ENCODE measurements around the gene CDH23. TPM values are rescaled to one million over a fixed set of nuclear protein-coding genes. Genes with fewer than 3 reads are reported as not detected.

Gene CDH23
- total RNA-seq, 1 donor from 2014 or later = 4.5 TPM

- no peak overlapping the region for H3K27ac ChIP-seq (replicated peaks)
Measured at GRCh38 chr10:71375952-71376351, 20.8 kb upstream of the CDH23 start.

DNA sequence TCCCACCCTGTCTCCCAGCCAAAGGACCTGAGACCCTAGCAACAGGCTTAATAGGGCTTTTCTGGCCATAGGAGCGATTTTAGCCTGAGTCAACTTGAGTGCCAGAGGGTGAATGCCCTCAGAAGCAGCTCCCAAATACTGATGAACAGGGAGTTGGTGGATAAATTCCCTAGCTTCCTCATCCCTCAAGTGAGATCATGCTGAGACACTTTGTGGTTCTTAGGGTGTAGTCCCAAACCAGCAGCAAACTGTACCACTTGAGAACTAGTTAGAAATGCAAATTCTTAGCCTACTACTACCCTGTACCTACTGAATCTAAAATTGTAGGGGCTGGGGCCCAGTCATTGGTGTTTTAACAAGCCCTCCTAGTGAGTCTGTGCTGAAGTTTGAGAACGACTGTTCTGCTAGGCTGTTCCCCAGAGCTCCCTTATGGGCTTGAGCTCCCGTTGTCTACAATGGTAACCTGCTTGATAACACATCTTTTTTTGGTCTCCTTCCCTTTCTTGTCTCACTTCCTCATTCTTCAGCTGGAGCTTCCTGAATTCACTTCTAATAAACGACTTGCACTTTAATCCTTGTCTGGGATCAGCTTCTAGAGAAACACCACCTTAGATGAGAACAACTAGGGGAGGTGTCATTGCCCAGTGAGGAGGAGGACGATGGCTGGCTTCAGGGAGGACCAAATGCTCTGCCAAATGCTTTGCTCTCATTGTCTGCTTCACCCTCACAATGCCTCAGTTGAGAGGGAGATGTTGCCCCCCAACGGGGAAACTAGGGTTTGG, 18.2 kb upstream of the CDH23 start:
- H3K9me3 ChIP-seq (replicated peaks) = no peaks in the 10 kb centered on the region
- H3K27ac ChIP-seq (replicated peaks) = peak overlapping the region; percentile 89
- no peak overlapping the region for H3K4me3 ChIP-seq
- no peak for DNase-seq
- intact Hi-C loops (cut with micrococcal nuclease) = no loop called here
- peaks cover 13% of the 10 kb centered on the region for H3K4me1 ChIP-seq
- TF ChIP-seq CTCF (IDR thresholded peaks at IDR 0.05; ENCODE audit: borderline replicate concordance) = no peak
- peaks cover 2% of the 10 kb centered on the region for H3K27me3 ChIP-seq (ENCODE audit: low read depth)
- H3K36me3 ChIP-seq = no peaks in the 10 kb centered on the region

More at GRCh38 chr10:71375952-71376351, 20.8 kb upstream of the CDH23 start:
- Histone ChIP-seq H3K9me3 (replicated peaks) (no peaks in the 10 kb centered on the region), H3K4me1 (peaks cover 13% of the 10 kb centered on the region), H3K36me3 (no peaks in the 10 kb centered on the region), H3K27me3 (ENCODE audit: low read depth) (peaks cover 27% of the 10 kb centered on the region), H3K4me3 (no peak overlapping the region)
- no peak for TF ChIP-seq CTCF (IDR thresholded peaks at IDR 0.05; ENCODE audit: borderline replicate concordance)
- intact Hi-C loops (cut with micrococcal nuclease) = no loop called here
- DNase-seq = no peak

GRCh38 chr10:71379118-71379766, 17.5 kb upstream of the CDH23 start:
- TF ChIP-seq CTCF (IDR thresholded peaks at IDR 0.05; ENCODE audit: borderline replicate concordance) = no peak
- intact Hi-C loops (cut with micrococcal nuclease) = no loop called here
- Histone ChIP-seq H3K27me3 (ENCODE audit: low read depth) (no peaks in the 10 kb centered on the region), H3K4me1 (peaks cover 13% of the 10 kb centered on the region), H3K4me3 (no peak overlapping the region), H3K9me3 (replicated peaks) (no peaks in the 10 kb centered on the region), H3K36me3 (no peaks in the 10 kb centered on the region), H3K27ac (replicated peaks) (no peak overlapping the region)
- DNase-seq = no peak

DNA sequence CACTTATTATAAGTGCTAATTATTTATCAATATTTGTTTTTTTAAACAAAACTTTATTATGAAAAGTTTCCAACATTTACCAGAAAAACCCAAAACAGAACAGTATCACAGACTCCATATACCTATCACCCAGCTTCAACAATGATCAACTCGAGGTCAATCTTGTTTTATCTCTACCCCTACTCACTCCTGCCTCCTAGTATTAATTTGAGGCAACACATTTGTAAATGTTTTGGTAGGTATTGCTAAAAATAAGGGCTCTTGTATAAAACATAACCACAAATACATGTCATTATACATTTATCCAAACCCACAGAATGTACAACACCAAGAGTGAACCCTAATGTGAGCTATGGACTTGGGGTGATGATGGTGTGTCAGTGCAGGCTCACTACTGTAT, 15.9 kb upstream of the CDH23 start:
- TF ChIP-seq CTCF (IDR thresholded peaks at IDR 0.05; ENCODE audit: borderline replicate concordance) = no peak
- H3K27me3 ChIP-seq (ENCODE audit: low read depth) = no peaks in the 10 kb centered on the region
- H3K4me3 ChIP-seq = no peak overlapping the region
- H3K9me3 ChIP-seq (replicated peaks) = no peaks in the 10 kb centered on the region
- intact Hi-C loops (cut with micrococcal nuclease) = loop anchor here (5.0 to 10.0 kb wide), 2 partner anchors 326 to 434 kb away; no protein-coding TSS in a partner anchor
- peaks cover 13% of the 10 kb centered on the region for H3K4me1 ChIP-seq
- H3K27ac ChIP-seq (replicated peaks) = no peak overlapping the region
- DNase-seq = no peak
- H3K36me3 ChIP-seq = no peaks in the 10 kb centered on the region

DNA sequence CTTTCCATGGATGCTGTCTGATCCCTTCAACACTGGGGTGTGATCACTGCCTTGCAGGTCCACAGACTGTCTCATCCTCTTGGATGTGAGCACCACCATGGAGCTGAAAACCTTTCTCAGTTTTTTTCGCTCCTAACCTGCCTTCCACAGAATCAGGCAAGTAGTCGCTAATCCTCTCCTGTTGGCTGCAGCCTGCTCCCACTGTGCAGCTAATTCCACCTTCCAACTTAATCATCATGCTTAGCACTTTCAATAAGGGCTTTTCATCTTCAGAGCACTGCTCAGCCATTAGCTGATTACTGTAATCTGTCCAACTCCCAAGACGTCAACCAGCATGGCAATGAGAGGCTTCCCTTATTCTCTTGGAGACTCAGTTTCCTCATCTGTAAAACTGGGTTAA, 15.1 kb upstream of the CDH23 start:
- Histone ChIP-seq H3K27ac (replicated peaks) (no peak overlapping the region), H3K4me1 (peaks cover 11% of the 10 kb centered on the region), H3K9me3 (replicated peaks) (no peaks in the 10 kb centered on the region), H3K4me3 (no peak overlapping the region), H3K36me3 (no peaks in the 10 kb centered on the region), H3K27me3 (ENCODE audit: low read depth) (no peaks in the 10 kb centered on the region)
- no peak for TF ChIP-seq CTCF (IDR thresholded peaks at IDR 0.05; ENCODE audit: borderline replicate concordance)
- intact Hi-C loops (cut with micrococcal nuclease) = loop anchor here (5.0 to 10.0 kb wide), 2 partner anchors 326 to 433 kb away; no protein-coding TSS in a partner anchor
- no peak for DNase-seq
